Endothelial cell of umbilical vein (primary cell): ENCODE data around the gene UBASH3B. TPM values are rescaled to one million over a fixed set of nuclear protein-coding genes. Genes with fewer than 3 reads are reported as not detected.

ENCODE experiments used
- BruUV-seq: library from RNA; stranded (reverse); fragments of 400-500 nt; replicated peaks from 2 replicates; lab custom pipeline; 2021; lab: Mats Ljungman, UMichigan
- CTCF ChIA-PET: fragments of 300-600, 350-600 bp; sonication (Branson Sonifier 250); formaldehyde crosslinking; loops from one replicate; lab custom pipeline; 2021; ENCODE audit warnings: antibody characterized with exemption, inconsistent platforms; lab: Charles Lee
- POLR2A ChIA-PET: fragments of 300-600, 350-600 bp; sonication (Branson Sonifier 250); formaldehyde crosslinking; loops from one replicate; lab custom pipeline; 2021; ENCODE audit warnings: antibody characterized with exemption, inconsistent platforms; lab: Charles Lee
- DNase-seq: peaks from one replicate; pipeline ENCODE4 v3.0.0-alpha.2; 2011; ENCODE audit warnings: low read depth, low spot score
- FAIRE-seq: peaks from 2 replicates; lab custom pipeline; 2011; peaks lifted over from hg19 to GRCh38; lab: Jason Lieb, UNC
- H2AFZ ChIP-seq: 2 replicates; pipeline ENCODE4 v1.6.0; 2012; ENCODE audit warnings: low read depth, low read length, control low read depth, inconsistent platforms
- H3K27ac ChIP-seq: 2 replicates; pipeline ENCODE4 v1.5.1; 2011; ENCODE audit warnings: low read depth, mild to moderate bottlenecking, control low read depth, low read length, moderate library complexity; ENCODE audit not compliant: insufficient read depth
- H3K27me3 ChIP-seq, 2 experiments: 2 replicates each; pipeline versions ENCODE4 v1.6.0 to v1.6.1; 2011; ENCODE audit warnings: low read length in 2 of 2, mixed read lengths in 1 of 2; ENCODE audit not compliant: control insufficient read depth in 2 of 2, insufficient read depth in 2 of 2
- H3K36me3 ChIP-seq, 2 experiments: 2 replicates in 1 of 2; 3 replicates in 1 of 2; pipeline ENCODE4 v1.5.1; 2011; ENCODE audit warnings: low read length in 2 of 2, mild to moderate bottlenecking in 1 of 2, moderate library complexity in 1 of 2; ENCODE audit not compliant: control insufficient read depth in 2 of 2, insufficient read depth in 2 of 2; ENCODE audit errors: extremely low read depth in 1 of 2
- H3K4me1 ChIP-seq: 3 replicates; pipeline ENCODE4 v1.5.1; 2011; ENCODE audit warnings: mild to moderate bottlenecking, low read length; ENCODE audit not compliant: control insufficient read depth, insufficient read depth; ENCODE audit errors: extremely low read depth
- H3K4me2 ChIP-seq: 2 replicates; pipeline ENCODE4 v1.6.1; 2011; ENCODE audit warnings: low read length, control low read depth, mixed read lengths; ENCODE audit not compliant: insufficient read depth
- H3K4me3 ChIP-seq, 3 experiments: fragments of 200-600 bp in 1 of 3; sonication (generic), shearing (Covaris generic) in 1 of 3; replicated peaks in 1 of 3; 2 replicates each; pipeline ENCODE4 v1.5.1; 2011 to 2016; ENCODE audit warnings: control low read depth in 3 of 3, low read length in 3 of 3, mild to moderate bottlenecking in 2 of 3, inconsistent platforms in 1 of 3, low read depth in 1 of 3, moderate library complexity in 1 of 3; ENCODE audit not compliant: insufficient read depth in 1 of 3
- H3K79me2 ChIP-seq: 2 replicates; pipeline ENCODE4 v1.6.0; 2012; ENCODE audit warnings: low read length, inconsistent platforms; ENCODE audit not compliant: control insufficient read depth, insufficient read depth
- H3K9ac ChIP-seq: replicated peaks from 2 replicates; pipeline ENCODE3; 2011; ENCODE audit warnings: low read length, control low read depth; ENCODE audit not compliant: insufficient read depth; ENCODE audit errors: extremely low read depth
- H3K9me1 ChIP-seq: replicated peaks from 3 replicates; pipeline ENCODE4 v1.6.0; 2011; ENCODE audit warnings: mild to moderate bottlenecking, low read length; ENCODE audit not compliant: control insufficient read depth, insufficient read depth; ENCODE audit errors: extremely low read depth
- H3K9me3 ChIP-seq: replicated peaks from 2 replicates; pipeline ENCODE4 v1.5.1; 2012; ENCODE audit warnings: low read length, inconsistent platforms; ENCODE audit not compliant: control insufficient read depth, insufficient read depth
- H4K20me1 ChIP-seq: replicated peaks from 2 replicates; pipeline ENCODE3; 2011; ENCODE audit warnings: mild to moderate bottlenecking, low read length; ENCODE audit not compliant: control insufficient read depth, insufficient read depth; ENCODE audit errors: extremely low read depth
- EZH2 ChIP-seq: IDR thresholded peaks from 2 replicates; pipeline ENCODE4 v1.6.1; 2012; ENCODE audit warnings: borderline replicate concordance, low read depth, mild to moderate bottlenecking, moderate library complexity, low read length, inconsistent platforms; ENCODE audit not compliant: severe bottlenecking
- FOS ChIP-seq: IDR thresholded peaks from 2 replicates; pipeline ENCODE4 v1.6.1; 2011; ENCODE audit warnings: mild to moderate bottlenecking, low read length, moderate library complexity, borderline replicate concordance; ENCODE audit not compliant: insufficient read depth
- GATA2 ChIP-seq: IDR thresholded peaks from 2 replicates; pipeline ENCODE4 v1.7.0; 2011; ENCODE audit warnings: low read depth, mild to moderate bottlenecking, moderate library complexity, mixed read lengths, low read length; ENCODE audit not compliant: insufficient read length, insufficient read depth
- JUN ChIP-seq: IDR thresholded peaks from 2 replicates; pipeline ENCODE4 v1.6.1; 2011; ENCODE audit warnings: borderline replicate concordance, low read depth; ENCODE audit not compliant: insufficient read length, insufficient read depth
- MAX ChIP-seq: IDR thresholded peaks from 2 replicates; pipeline ENCODE4 v1.6.1; 2011; ENCODE audit not compliant: insufficient read depth, insufficient read length
- MYC ChIP-seq: IDR thresholded peaks from one replicate; pipeline ENCODE4 v1.6.1; 2011; ENCODE audit warnings: mild to moderate bottlenecking, low read depth, low read length
- POLR2A ChIP-seq: IDR thresholded peaks from 2 replicates; pipeline ENCODE4 v1.6.1; 2012; ENCODE audit warnings: low read depth, mild to moderate bottlenecking, control low read depth, low read length
- POLR2AphosphoS5 ChIP-seq: IDR thresholded peaks from 2 replicates; pipeline ENCODE4 v1.6.1; 2012; ENCODE audit warnings: low read depth, mild to moderate bottlenecking, control low read depth, low read length, moderate library complexity; ENCODE audit not compliant: insufficient read depth
- dilution Hi-C: fragments of 300-500 bp; cut with MboI; formaldehyde crosslinking; loops from one replicate; pipeline ENCODE4 v1.15.0; 2019; ENCODE audit warnings: low sequenced_read_pairs; ENCODE audit not compliant: extremely low pct_ligation_motif_present
- intact Hi-C: fragments of 100-400 bp; cut with micrococcal nuclease; formaldehyde crosslinking; loops from one replicate; pipeline ENCODE4 v1.10.0; 2022
- polyA plus RNA-seq, 4 experiments: library from polyadenylated mRNA; depleted of rRNA in 3 of 4; stranded (reverse) in 3 of 4; unstranded in 1 of 4; fragments of >200 nt; gene quantifications; 2 replicates each; pipeline versions ENCODE4 v1.2.1 to v1.2.3, GENCODE V29; 2011 to 2012; ENCODE audit warnings: missing spikeins in 1 of 4
- total RNA-seq: library from RNA; stranded (reverse); gene quantifications from 2 replicates; pipeline ENCODE4 v1.2.3, GENCODE V29; 2021
- TF ChIP-seq, protein P1 (sequence below), 2 donors: IDR thresholded peaks; 1 replicate in 1 of 2; 2 replicates in 1 of 2; pipeline ENCODE4 v1.5.1; 2011; ENCODE audit warnings: low read length in 2 of 2, mild to moderate bottlenecking in 2 of 2, moderate library complexity in 2 of 2, control low read depth in 1 of 2, inconsistent platforms in 1 of 2, low read depth in 1 of 2; ENCODE audit not compliant: insufficient read depth in 1 of 2; ENCODE audit errors: extremely low read depth in 1 of 2

Gene UBASH3B
- total and polyA plus RNA-seq, 2 donors (not counting 3 experiments of a cell fraction or from before 2014, with no cell fraction given): 23.7 to 38.1 TPM

GRCh38 chr11:122808478-122808869 lies 153.0 kb downstream of the UBASH3B start:
- H3K4me1 ChIP-seq: no peaks in the 10 kb centered on the region
- H3K27ac ChIP-seq: no peak overlapping the region
- H3K36me3 ChIP-seq: peaks cover 0 to 6% of the 10 kb centered on the region in 2 experiments
- peak; percentile 42 for DNase-seq
- no peak overlapping the region for H3K9ac ChIP-seq
- H4K20me1 ChIP-seq: no peaks in the 10 kb centered on the region
- TF ChIP-seq EZH2 (no peak), GATA2 (no peak), JUN (no peak), POLR2A (no peak), FOS (no peak), MYC (no peak), MAX (no peak), POLR2AphosphoS5 (no peak)
- TF ChIP-seq, protein P1, sequence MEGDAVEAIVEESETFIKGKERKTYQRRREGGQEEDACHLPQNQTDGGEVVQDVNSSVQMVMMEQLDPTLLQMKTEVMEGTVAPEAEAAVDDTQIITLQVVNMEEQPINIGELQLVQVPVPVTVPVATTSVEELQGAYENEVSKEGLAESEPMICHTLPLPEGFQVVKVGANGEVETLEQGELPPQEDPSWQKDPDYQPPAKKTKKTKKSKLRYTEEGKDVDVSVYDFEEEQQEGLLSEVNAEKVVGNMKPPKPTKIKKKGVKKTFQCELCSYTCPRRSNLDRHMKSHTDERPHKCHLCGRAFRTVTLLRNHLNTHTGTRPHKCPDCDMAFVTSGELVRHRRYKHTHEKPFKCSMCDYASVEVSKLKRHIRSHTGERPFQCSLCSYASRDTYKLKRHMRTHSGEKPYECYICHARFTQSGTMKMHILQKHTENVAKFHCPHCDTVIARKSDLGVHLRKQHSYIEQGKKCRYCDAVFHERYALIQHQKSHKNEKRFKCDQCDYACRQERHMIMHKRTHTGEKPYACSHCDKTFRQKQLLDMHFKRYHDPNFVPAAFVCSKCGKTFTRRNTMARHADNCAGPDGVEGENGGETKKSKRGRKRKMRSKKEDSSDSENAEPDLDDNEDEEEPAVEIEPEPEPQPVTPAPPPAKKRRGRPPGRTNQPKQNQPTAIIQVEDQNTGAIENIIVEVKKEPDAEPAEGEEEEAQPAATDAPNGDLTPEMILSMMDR (IDR thresholded peaks at IDR 0.05; ENCODE audit: extremely low read depth in 1 of 2, insufficient read depth in 1 of 2, low read depth in 1 of 2, low read length in 2 of 2): no peak
- H3K4me2 ChIP-seq: no peak overlapping the region
- H3K79me2 ChIP-seq: no peaks in the 10 kb centered on the region
- POLR2A ChIA-PET: no interaction called here
- no peak overlapping the region for H2AFZ ChIP-seq
- intact Hi-C loops: loop anchor here (5.0 kb wide), 1 partner anchor 214 kb away; no protein-coding TSS in a partner anchor
- no peaks in the 10 kb centered on the region for H3K27me3 ChIP-seq
- CTCF ChIA-PET: interaction anchor here (0.8 to 2.7 kb wide), 9 partner anchors 12 to 453 kb away, joined by 3 to 19 read pairs (median 6); no protein-coding TSS in a partner anchor
- H3K9me1 ChIP-seq: no peaks in the 10 kb centered on the region
- H3K9me3 ChIP-seq: no peaks in the 10 kb centered on the region
- no TSS peak for BruUV-seq
- dilution Hi-C loops: no loop called here
- no peak overlapping the region for H3K4me3 ChIP-seq
- FAIRE-seq: no peak
